ENCODE data around the gene LIMK2. TPM values are rescaled to one million over a fixed set of nuclear protein-coding genes. Genes with fewer than 3 reads are reported as not detected.
"Not testable (repeated sequence)": the region's sequence is repeated elsewhere in the genome, so short reads cannot be mapped to it uniquely, and the experiment has no call there.

LIMK2 gene
- 28.2 and 41.5 TPM in 2 replicates for polyA plus RNA-seq (2014; cell fraction: cytosol; rRNA removed)
- polyA plus RNA-seq (2014; cell fraction: nucleus; rRNA removed): 46.0 and 54.9 TPM in 2 replicates

DNA sequence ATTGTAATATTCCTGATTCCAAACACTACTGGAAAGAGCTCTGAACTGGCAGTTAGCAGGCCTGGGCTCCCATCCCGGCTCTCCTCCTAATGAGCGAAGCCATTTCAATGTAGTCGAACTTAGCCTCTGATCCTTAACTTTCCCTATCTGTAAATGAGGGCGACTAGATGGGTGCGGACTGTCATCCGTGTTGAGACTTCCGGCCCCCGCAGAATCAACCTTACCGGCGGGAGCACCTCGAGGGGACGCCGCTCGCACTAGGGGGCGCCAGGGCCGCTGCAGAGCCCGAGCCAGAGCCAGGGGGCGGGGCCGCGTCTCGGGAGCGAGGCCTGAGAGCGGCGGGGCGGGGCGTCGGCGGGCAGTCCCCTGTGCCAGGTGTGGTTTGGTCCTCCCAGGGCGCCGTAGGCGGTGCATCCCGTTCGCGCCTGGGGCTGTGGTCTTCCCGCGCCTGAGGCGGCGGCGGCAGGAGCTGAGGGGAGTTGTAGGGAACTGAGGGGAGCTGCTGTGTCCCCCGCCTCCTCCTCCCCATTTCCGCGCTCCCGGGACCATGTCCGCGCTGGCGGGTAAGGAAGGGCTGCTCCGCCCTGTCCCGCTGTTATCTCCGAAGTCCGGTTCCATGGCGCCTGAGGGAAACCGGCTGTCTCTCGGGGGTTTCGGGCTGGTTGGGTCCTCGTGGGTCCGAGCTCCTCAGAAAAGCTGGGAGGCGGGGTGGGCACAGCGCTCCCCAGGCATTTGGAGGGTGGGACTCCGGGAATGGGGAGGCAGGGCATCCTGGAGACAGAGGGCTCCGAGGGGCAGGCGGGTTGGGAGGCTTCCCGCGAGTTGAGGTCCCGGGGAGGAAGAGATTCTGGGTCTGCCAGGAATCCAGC is at the start of gene LIMK2:
Gene LIMK2, plus strand, starts transcription at position 437 of the 869 bp plus-strand sequence. Its CDS starts 111 bp downstream, at position 548.
- peak; percentile 92 for DNase-seq (ENCODE audit: low spot score)

DNA sequence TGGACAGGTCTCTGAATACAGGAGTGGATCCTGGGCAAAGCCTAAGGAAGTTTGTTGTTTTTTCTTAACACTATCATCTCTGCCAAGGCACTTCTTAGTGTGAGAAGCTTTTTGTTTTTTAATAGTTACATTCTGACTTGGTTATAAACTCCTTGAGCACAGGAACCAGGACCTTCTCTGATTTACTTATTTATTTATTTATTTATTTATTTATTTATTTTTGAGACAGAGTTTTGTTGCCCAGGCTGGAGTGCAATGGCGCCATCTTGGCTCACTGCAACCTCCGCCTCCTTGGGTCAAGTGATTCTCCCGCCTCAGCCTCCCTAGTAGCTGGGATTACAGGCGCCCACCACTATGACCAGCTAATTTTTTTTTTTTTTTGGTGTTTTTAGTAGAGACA is 41.1 kb upstream of the LIMK2 start:
- DNase-seq (ENCODE audit: low spot score): no peak

GRCh38 chr22:31171734-31172133 is 40.4 kb upstream of the LIMK2 start:
- not testable (repeated sequence) for DNase-seq (ENCODE audit: low spot score)

DNA sequence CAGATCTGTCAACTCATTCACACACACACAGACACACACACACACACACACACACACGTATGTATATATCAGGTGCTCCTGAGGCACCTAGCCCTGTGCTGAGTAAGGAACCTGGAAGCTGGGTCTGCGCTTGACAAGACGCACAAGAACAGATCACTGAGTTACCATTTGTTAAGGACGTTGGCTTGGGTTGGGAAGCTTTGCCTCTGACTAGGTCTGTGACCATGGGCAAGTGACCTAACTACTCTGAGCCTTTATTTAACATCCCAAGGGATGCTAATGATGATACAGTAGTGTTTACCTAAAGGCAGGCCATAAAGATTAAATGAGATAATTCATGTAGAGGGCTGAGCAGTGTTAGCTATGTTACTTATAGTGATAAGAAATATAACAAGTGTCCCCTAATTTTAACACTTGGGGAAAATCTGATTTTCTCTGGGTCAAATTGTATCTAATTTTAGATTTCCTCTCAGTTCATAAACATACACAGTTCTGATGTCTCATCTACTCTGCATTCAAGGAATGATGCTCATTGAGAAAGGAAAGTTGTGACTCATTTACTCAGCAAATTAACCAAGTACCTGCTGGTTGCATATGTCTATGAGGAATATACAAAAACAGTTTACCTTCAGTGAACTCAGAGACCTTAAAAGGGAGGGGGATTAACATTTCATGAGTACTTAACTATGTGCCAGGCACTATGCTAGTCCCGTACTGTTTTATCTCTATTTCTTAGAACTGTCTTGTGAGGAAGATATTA is 38.5 kb upstream of the LIMK2 start:
- no peak for DNase-seq (ENCODE audit: low spot score)

- no peak for DNase-seq (ENCODE audit: low spot score)
Measured at GRCh38 chr22:31176923-31177322, 35.2 kb upstream of the LIMK2 start.

GRCh38 chr22:31177420-31178162 is 34.5 kb upstream of the LIMK2 start:
- DNase-seq (ENCODE audit: low spot score): no peak

- DNase-seq (ENCODE audit: low spot score): no peak
Measured at GRCh38 chr22:31178859-31179258, 33.2 kb upstream of the LIMK2 start.

DNA sequence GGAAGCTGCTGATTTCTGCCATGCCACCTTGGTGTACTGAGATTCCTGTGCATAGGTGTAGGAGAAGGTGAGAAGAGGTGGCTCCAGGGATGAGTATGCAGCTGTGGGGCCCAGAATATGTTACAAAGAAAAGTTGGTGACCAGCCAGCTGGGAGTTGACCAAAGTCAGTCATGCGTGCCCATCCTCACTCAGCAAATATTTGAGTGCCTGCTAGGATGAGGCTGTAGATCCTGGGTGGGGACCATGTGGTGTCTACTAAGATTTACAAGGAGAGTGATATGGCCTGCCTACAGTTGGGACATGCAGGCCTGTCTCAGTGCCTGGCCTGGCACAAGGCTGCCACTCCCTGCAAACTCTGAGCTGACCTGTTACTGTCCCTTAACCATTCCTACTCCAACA is 32.8 kb upstream of the LIMK2 start:
- no peak for DNase-seq (ENCODE audit: low spot score)

DNA sequence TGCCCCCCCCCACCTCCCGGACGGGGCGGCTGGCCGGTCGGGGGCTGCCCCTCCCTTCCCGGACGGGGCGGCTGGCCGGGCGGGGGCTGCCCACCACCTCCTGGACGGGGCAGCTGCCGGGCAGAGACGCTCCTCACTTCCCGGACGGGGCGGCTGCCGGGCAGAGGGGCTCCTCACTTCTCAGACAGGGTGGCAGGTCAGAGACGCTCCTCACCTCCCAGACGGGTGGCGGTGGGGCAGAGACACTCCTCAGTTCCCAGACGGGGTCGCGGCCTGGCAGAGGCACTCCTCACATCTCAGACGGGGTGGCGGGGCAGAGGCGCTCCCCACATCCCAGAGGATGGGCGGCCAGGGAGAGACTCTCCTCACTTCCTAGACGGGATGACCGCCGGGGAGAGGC is 28.1 kb upstream of the LIMK2 start:
- DNase-seq (ENCODE audit: low spot score): no peak

GRCh38 chr22:31185056-31185455 is 27.0 kb upstream of the LIMK2 start:
- no peak for DNase-seq (ENCODE audit: low spot score)

DNA sequence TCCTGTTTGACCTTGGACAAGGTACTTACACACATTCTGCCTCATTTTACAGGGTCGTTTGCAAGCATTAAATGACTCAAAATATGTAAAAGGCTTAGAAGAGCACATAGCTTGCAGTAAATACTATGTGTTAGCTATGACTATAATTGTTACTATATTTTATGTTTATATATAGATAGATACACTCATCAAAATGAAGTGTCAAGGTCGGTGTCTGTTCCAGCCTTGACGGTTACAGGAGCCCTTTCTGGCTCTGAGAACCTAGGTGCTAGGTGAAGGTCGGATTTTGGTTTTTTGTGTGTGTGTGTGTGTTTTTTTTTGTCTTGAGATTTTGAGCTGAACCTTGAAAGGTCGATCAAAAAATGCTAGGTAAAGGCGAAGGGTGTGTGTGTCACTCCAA is 24.5 kb upstream of the LIMK2 start:
- no peak for DNase-seq (ENCODE audit: low spot score)

DNA sequence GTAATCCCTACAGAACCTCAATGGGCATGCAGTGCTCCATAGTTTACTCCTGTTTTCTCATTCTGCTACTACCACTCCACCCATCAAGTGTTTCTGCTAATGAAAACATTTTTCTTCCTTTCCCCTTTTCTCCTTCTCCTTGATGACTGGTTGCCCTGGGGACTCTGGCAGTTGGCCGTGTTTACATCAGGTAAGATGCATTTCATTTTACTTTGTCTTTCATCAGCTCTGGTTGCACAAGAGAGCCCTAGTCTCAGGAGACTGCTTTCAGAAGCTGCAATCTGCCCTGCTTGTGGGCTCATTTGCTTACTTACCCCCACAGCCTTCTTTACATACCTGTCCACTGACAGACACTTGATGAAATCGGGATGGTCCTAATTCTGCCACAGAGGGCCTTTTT is 19.6 kb upstream of the LIMK2 start:
- DNase-seq (ENCODE audit: low spot score): no peak

DNA sequence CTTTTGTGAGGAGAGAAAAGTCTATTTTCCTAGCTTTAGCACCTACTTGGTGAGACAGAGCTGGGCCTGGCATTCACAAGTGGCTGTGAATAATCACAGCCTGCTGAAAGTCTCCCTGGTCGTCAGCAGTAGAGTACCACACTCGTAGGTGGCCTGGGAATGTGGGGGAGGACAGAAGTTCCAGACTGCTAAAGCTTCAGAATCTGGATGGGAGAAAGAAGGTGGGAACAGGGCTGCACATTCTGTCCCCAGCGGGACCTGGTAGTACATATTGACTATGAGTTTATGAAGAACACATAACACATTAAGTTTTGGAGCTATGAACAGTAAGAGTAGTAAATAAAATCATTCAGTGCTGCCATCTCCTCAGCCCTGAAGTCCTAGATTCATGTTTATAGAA is 19.0 kb upstream of the LIMK2 start:
- no peak for DNase-seq (ENCODE audit: low spot score)

DNA sequence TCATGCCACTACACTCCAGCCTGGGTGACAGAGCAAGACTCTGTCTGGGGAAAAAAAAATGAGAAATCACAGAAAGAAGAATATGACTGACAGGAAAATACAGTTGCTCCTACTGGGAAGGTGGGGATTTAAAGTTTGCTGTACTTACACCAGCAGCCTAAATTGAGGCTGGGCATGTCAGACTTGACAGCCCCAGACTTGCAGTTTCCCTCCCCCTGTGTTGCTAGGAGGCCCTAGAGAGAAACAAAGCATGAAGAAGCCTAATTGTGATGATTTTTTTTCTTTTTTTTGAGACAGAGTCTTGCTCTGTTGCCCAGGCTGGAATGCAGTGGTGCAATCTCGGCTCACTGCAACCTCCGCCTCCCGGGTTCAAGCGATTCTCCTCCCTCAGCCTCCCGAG is 17.4 kb upstream of the LIMK2 start:
- DNase-seq (ENCODE audit: low spot score): not testable (repeated sequence)

- no peak for DNase-seq (ENCODE audit: low spot score)
Measured at GRCh38 chr22:31199187-31199586, 12.9 kb upstream of the LIMK2 start.

GRCh38 chr22:31204352-31204984 is 7.6 kb upstream of the LIMK2 start:
- not testable (repeated sequence) for DNase-seq (ENCODE audit: low spot score)

GRCh38 chr22:31205059-31205458 is 7.0 kb upstream of the LIMK2 start:
- DNase-seq (ENCODE audit: low spot score): not testable (repeated sequence)

DNA sequence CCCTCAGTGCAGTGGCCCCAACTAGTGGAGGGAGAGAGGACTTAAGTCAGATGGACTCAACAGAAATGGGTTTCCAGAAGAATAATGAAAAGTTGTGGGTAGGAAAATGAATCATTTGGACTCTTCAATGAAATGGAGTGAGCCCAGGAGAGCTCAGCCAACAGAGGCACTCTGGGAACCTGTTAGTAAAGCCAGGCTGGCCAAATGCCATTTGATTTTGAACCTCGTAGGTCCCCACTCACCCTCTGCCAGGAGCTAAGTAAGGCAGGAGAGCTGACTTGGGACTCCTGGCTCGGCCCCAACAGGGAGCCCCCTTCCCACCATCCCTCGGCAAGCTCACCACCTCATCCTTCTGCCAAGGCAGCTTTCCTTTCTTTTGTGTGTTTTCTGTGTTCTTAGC is 5.6 kb upstream of the LIMK2 start:
- not testable (repeated sequence) for DNase-seq (ENCODE audit: low spot score)

GRCh38 chr22:31206896-31207687 is 5.0 kb upstream of the LIMK2 start:
- DNase-seq (ENCODE audit: low spot score): no peak

Measured in SK-N-DZ (cell line).